NCI-H1930 (cell line): ENCODE results near the gene PALM.
"Not testable (repeated sequence)": the region's sequence is repeated elsewhere in the genome, so short reads cannot be mapped to it uniquely, and the experiment has no call there.

ENCODE experiments used
- DNase-seq, 2 experiments: peaks; one replicate each; lab custom pipeline; 2025; lab: John Stamatoyannopoulos, UW

PALM gene

GRCh38 chr19:708154-709143, at the start of gene PALM:
Gene PALM (plus strand): TSS chr19:708935. CDS start chr19:709147, 212 bp downstream.
- peak; percentile 6 to 41 for DNase-seq

DNA sequence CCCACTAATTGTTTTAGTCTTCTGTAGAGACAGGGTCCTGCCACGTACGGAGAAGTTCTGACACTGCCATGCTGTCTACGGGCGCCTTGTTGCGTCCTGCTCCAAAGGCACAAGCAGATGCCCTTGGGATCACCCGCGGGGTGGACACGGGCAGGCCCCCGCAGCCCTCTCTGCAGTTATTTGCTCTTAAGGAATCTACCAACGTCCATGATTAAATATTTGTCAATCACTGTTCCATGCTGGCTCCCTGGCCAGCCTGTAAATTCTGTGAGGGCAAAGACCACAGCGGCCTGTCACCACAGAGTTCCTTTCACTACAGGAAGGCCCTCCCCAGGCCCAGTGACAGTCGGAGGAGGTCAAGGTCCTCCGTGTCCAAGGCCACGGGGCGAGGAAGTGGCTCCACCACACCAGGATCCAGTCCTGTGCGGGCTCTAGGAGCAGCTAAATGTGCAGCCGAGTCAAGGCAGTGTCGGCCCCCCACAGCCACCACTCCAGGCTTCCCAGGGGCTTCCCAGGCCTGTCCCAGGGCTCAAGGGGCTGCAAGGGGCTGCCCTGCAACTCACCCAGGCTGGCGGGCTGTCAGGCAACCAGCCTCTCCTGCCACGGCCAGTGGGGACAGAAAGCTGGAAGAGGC, 47.8 kb upstream of the PALM start:
- DNase-seq: no peak

DNA sequence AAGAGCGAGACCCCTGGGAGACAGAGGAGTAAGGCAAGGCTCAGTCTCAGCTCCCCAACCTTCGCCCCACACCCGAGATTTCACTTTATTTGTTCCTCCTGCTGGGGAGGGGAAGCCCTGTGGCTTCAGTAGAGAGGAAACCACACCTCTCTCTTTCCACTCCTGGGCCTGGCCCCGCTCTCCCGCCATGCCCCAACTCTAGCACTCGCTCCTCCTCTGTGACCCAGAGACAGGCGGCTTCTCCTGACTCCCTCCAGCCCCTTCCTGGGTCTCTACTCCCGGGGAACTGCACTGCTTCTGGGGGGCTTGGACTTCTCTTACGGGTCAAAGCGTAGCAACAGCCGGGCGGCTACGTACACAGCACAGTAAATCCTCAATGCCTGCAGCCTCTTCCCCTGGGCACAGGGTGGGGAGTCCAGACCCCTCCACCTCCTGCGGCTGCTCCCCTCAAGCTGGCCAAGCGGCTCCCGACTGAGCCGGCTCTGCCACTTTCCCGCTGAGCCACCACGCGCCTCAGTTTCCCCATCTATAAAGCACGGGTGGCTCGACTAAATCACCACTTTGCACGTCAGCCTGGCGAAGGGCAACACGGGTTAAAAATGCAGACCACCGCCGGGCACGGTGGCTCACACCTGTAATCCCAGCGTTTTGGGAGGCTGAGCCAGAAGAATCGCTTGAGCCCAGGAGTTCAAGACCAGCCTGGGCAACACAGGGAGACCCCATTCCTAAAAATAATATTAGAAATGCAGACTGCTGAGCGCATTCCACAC, 47.1 kb upstream of the PALM start:
- no peak for DNase-seq

DNA sequence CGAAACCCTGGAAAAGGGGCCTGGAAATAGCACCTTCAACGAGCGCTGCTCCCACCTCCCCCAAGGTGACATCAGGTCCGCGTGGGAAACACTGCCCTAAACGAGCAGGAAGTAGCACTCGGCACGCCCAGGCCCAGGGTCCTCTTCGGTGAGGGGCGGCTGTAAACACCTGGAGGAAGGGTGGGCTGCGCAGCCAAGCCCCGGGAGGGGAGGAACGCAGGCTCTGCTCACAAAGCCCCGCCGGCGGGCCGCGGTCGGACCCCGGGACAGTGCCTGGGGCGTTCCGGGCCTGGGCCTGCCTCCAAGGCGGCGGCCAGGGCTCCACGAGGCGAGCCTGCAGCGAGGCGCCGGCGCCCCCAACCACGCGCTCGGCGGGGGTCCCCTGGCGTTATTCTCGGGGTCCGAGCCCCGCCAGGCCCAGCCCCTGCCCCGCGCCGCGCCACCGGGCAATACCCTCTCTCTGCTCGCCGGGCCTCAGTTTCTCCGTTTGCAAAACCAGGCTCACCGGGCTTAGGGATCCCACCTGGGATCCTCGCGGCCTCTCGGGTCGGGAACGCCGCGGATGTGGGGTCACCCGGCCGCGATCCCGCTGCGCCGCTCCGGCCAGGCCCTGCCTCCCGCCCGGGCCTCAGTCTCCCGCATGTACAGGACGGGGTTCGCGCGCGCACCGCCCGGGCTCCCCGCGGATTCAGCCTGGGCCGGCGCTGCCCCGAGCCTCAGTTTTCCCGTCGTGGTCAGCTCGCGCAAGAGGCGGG, 46.4 kb upstream of the PALM start:
- no peak for DNase-seq

DNA sequence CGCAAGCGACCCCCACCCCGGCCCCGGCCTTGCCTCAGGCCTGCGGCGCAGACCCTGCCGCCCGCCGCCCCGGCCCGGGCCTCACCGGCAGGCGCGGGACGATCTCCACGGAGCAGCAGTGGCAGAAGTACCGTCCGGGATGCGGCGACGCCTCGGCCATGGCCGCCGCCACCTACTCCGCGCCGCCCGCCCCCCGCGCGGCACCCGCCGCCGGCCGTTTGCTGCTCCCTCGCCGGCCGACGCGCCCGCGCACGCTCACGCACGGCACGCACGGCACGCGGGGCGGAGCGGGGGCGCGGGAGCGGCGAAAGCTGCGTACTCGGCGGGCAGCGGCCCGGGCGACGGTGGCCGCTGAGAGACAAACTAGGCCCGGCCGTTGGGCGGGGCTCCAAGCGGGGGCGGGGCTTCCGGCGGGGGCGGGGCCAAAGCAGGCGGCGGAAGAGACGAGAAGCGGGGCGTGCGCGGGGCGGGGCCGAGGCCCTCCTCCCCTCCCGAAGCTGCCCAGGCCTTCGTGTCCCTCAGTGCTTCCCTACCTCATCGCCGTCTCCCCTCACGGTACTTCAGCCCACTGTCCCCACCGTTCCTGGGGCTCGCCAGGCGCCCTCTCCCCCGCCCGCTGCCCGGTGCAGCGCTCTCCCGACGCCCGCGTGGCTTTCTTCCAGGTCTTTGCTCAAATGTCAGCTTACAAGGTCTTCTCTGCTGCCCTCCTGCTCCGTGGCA, 45.6 kb upstream of the PALM start, which contains the start of gene RNF126:
Gene RNF126 (minus strand): TSS at position 253 of the 720 bp plus-strand sequence. CDS start 93 bp downstream, at position 160.
- peak; percentile 60 to 91 for DNase-seq

- no peak for DNase-seq
These were observed 45.0 kb upstream of the PALM start for GRCh38 chr19:663682-664117.

DNA sequence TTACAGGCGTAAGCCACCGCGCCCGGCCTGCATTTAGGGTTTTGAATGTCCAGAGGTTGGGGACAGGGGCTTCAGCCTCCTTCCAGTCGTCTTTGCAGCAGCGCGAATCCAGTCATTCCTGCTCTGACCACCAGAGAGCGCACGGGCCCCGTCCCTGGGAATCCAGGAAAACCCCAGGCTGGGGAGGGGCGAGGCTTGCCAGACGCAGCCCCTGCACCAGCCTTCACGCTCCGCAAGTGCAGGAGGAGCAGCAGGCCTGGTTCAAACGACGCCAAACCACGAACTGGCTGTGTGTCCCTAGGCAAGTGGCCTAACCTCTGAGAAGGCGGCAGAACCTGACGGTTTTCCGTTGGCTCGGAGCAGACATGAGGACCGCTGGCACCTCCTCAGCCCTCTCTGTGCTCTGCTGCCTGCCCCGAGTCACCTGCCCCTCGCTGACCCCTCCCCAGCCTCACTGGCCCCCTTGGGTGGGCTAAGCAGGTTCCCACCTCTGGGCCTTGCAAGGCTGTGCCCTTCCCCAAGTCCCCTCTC, 43.8 kb upstream of the PALM start:
- peak; percentile 51 to 74 for DNase-seq

GRCh38 chr19:666985-667573, 41.7 kb upstream of the PALM start:
- DNase-seq: not testable (repeated sequence)

DNA sequence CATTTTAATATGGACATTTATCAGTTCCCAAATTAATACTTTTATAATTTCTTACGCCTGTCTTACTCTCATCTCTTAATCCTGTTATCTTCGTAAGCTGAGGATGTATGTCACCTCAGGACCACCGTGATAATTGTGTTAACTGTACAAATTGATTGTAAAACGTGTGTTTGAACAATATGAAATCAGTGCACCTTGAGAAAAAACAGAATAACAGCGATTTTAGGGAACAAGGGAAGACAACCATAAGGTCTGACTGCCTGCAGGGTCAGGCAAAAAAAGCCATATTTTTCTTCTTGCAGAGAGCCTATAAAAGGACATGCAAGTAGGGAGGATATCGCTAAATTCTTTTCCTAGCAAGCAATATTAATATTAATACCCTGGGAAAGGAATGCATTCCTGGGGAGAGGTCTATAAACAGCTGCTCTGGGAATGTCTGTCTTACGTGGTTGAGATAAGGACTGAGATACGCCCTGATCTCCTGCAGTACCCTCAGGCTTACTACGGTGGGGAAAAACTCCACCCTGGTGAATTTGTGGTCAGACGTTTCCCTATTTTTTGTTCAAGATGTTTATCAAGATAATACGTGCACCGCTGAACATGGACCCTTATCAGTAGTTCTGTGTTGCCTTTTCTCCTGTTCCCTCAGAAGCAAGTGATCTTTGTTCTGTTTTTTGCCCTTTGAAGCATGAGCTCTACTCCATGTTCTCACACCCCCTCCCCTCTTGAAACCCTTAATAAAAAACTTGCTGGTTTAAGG, 39.9 kb upstream of the PALM start:
- not testable (repeated sequence) for DNase-seq

GRCh38 chr19:670609-671075, 38.1 kb upstream of the PALM start:
- DNase-seq: no peak

DNA sequence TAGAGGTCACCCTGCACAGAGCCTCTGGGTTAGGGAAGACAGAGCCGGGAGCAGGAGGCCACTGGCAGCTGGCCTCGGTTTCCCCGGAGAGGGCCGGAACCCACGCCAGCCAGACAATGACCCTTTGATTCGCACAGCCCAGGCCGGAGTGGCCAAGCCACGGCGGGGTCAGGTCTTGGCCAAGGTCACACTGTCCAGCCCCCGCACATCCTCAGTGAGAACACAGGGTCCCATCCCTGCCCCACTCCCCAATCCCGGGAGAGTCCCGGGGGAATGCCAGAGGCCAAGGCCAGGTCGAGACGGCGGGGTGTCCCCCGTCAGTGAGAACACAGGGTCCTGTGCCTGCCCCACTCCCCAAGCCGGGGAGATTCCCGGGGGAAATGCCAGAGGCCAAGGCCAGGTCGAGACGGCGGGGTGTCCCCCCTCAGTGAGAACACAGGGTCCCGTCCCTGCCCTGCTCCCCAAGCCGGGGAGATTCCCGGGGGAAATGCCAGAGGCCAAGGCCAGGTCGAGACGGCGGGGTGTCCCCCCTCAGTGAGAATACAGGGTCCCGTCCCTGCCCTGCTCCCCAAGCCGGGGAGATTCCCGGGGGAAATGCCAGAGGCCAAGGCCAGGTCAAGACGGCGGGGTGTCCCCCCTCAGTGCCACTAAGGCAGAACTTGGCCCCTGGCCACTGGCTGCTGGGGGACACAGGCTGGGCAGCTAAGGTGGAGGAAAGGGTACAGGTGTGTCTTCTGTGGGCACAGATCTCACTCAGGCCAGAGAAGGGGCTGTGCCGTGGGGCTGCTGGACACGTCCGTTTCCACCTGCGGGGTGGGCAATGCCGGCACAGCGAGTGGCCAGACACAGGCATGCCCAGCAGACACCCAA, 34.2 kb upstream of the PALM start:
- no peak for DNase-seq

- DNase-seq: no peak
These were observed 32.8 kb upstream of the PALM start for GRCh38 chr19:676007-676338.

DNA sequence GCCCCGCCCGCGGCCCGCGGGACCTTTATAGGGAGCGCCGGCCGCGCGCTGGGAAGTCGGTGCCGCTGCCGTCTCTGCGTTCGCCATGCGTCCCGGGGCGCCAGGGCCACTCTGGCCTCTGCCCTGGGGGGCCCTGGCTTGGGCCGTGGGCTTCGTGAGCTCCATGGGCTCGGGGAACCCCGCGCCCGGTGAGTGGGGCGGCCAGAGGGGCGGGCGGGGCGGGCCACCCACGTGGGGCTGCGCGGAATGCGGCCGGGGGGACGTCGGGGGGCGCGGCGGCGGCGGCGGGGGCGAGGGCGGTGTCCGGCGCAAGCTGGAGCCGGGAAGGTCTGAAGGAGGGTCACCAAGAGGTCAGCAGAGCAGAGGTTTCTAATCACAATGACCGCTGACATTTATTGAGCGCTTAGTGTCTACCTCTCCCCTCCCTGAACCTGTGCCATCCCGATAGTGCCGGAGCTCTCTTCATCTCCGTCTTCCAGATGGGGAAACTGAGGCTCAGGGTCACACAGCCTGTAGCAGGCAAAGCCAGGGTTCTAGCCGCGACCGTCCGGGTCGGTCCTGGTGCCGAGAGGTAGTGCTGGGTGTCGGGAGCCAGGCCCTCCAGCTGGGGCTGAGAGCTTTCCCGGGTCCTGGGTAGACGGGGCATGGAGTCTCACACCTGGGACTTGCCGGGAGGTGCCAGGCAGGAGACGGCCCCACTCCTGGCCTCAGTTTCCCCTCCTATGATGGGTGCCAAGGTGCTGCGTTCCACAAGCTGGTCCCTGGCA, 32.2 kb upstream of the PALM start, which contains the start of gene FSTL3:
Gene FSTL3 (plus strand): TSS at position 54 of the 767 bp plus-strand sequence. CDS start 32 bp downstream, at position 86.
- no peak for DNase-seq

GRCh38 chr19:677201-677600, 31.5 kb upstream of the PALM start:
- no peak for DNase-seq

- no peak for DNase-seq
These were observed 30.9 kb upstream of the PALM start for GRCh38 chr19:677601-678436.

- no peak for DNase-seq
These were observed 29.8 kb upstream of the PALM start for GRCh38 chr19:678791-679388.
